HCT116 (cell line): ENCODE measurements around the gene RHBDL3. TPM values are rescaled to one million over a fixed set of nuclear protein-coding genes. Genes with fewer than 3 reads are reported as not detected.

Experiments used
- ATAC-seq: fragments of 200-7000 bp; cut with Tn5 transposase; 2 replicates; pipeline ENCODE4 v1.9.1; 2020; ENCODE audit warnings: mild to moderate bottlenecking, moderate library complexity
- BruUV-seq: library from RNA; stranded (reverse); fragments of 400-500 nt; replicated peaks from 2 replicates; lab custom pipeline; 2021; lab: Mats Ljungman, UMichigan
- CTCF ChIA-PET: fragments of 300-600 bp; sonication (Branson Sonifier 250); formaldehyde crosslinking; loops from one replicate; lab custom pipeline; 2021; ENCODE audit warnings: antibody characterized with exemption; lab: Charles Lee
- POLR2A ChIA-PET: fragments of 300-600, 350-600 bp; sonication (Branson Sonifier 250); formaldehyde crosslinking; loops from one replicate; lab custom pipeline; 2021; ENCODE audit warnings: antibody characterized with exemption; lab: Charles Lee
- RAD21 ChIA-PET, 2 experiments: fragments of 300-600 bp; sonication (Branson Sonifier 250); formaldehyde crosslinking; loops; one replicate each; lab custom pipeline; 2023; ENCODE audit warnings: low total read pairs in 2 of 2; ENCODE audit not compliant: uncharacterized antibody in 2 of 2, unreplicated experiment in 2 of 2, low non-redundant PET in 1 of 2; lab: Charles Lee
- DNase-seq: peaks from one replicate; pipeline ENCODE4 v3.0.0-alpha.2; 2010; ENCODE audit warnings: low read depth, low spot score
- H2AFZ ChIP-seq: fragments of 200-600 bp; shearing (Covaris generic), sonication (generic); 2 replicates; pipeline ENCODE4 v1.6.1; 2017; ENCODE audit warnings: low read depth, mixed run types, mixed read lengths, antibody characterized with exemption, low read length; ENCODE audit not compliant: poor library complexity, severe bottlenecking
- H3K27ac ChIP-seq: 2 replicates; pipeline ENCODE4 v1.5.1; 2012; ENCODE audit warnings: low read depth, low read length
- H3K27me3 ChIP-seq: fragments of 200-600 bp; sonication (generic); 2 replicates; pipeline ENCODE4 v1.6.1; 2016; ENCODE audit warnings: mixed run types, low read length, mixed read lengths; ENCODE audit not compliant: insufficient read depth
- H3K36me3 ChIP-seq, 2 experiments: fragments of 200-500 bp in 1 of 2; fragments of 200-600 bp in 1 of 2; sonication (Bioruptor generic) in 1 of 2; sonication (generic) in 1 of 2; 2 replicates each; pipeline versions ENCODE4 v1.5.1 to v1.6.1; 2014 to 2016; ENCODE audit warnings: low read length in 2 of 2, inconsistent platforms in 1 of 2, mixed read lengths in 1 of 2, mixed run types in 1 of 2; ENCODE audit not compliant: insufficient read depth in 2 of 2, control insufficient read depth in 1 of 2
- H3K4me1 ChIP-seq, 2 experiments: fragments of 200-600 bp in 1 of 2; sonication (generic) in 1 of 2; 2 replicates each; pipeline versions ENCODE4 v1.5.1 to v1.6.1; 2012 to 2017; ENCODE audit warnings: low read length in 2 of 2, inconsistent platforms in 1 of 2, mild to moderate bottlenecking in 1 of 2, mixed read lengths in 1 of 2, mixed run types in 1 of 2, moderate library complexity in 1 of 2; ENCODE audit not compliant: insufficient read depth in 2 of 2, control insufficient read depth in 1 of 2
- H3K4me2 ChIP-seq: fragments of 200-600 bp; sonication (generic); 2 replicates; pipeline ENCODE4 v1.6.1; 2017; ENCODE audit warnings: mixed run types, low read length, mixed read lengths
- H3K4me3 ChIP-seq, 2 experiments: fragments of 200-600 bp in 1 of 2; sonication (generic) in 1 of 2; replicated peaks in 1 of 2; 2 replicates each; pipeline ENCODE4 v1.5.1; 2011 to 2016; ENCODE audit warnings: low read length in 2 of 2, control low read depth in 1 of 2, low read depth in 1 of 2, mild to moderate bottlenecking in 1 of 2, mixed read lengths in 1 of 2, mixed run types in 1 of 2
- H3K79me2 ChIP-seq: fragments of 200-600 bp; sonication (generic); 2 replicates; pipeline ENCODE4 v1.6.1; 2017; ENCODE audit warnings: mild to moderate bottlenecking, mixed run types, low read length, moderate library complexity, mixed read lengths; ENCODE audit not compliant: insufficient read depth
- H3K9ac ChIP-seq: fragments of 200-600 bp; sonication (generic); 2 replicates; pipeline ENCODE4 v1.6.1; 2016; ENCODE audit warnings: low read length, mixed read lengths
- H3K9me2 ChIP-seq: fragments of 200-600 bp; sonication (generic), shearing (Covaris generic); 2 replicates; pipeline ENCODE4 v1.6.1; 2017; ENCODE audit warnings: mixed run types, mild to moderate bottlenecking, moderate library complexity; ENCODE audit not compliant: insufficient read depth
- H3K9me3 ChIP-seq, 2 experiments: fragments of 200-500 bp in 1 of 2; fragments of 200-600 bp in 1 of 2; sonication (Bioruptor generic) in 1 of 2; sonication (generic) in 1 of 2; 2 replicates each; pipeline ENCODE4 v1.6.1; 2014 to 2017; ENCODE audit warnings: low read length in 2 of 2, mixed read lengths in 2 of 2, inconsistent platforms in 1 of 2, low read depth in 1 of 2, mild to moderate bottlenecking in 1 of 2, mixed run types in 1 of 2, moderate library complexity in 1 of 2; ENCODE audit not compliant: control insufficient read depth in 1 of 2, insufficient read depth in 1 of 2
- H4K20me1 ChIP-seq: fragments of 200-600 bp; sonication (generic), shearing (Covaris generic); 2 replicates; pipeline ENCODE4 v1.6.1; 2017; ENCODE audit warnings: mixed run types, mild to moderate bottlenecking, moderate library complexity; ENCODE audit not compliant: insufficient read depth
- EGR1 ChIP-seq: IDR thresholded peaks from 2 replicates; pipeline ENCODE4 v1.6.1; 2012; ENCODE audit warnings: low read depth
- EZH2 ChIP-seq: fragments of 200-600 bp; sonication (generic); IDR thresholded peaks from 2 replicates; pipeline ENCODE4 v1.6.1; 2017; ENCODE audit warnings: antibody characterized with exemption, mixed run types
- EZH2phosphoT487 ChIP-seq: fragments of 200-600 bp; IDR thresholded peaks from 2 replicates; pipeline ENCODE4 v1.6.1; 2018; ENCODE audit warnings: antibody characterized with exemption, borderline replicate concordance
- FOSL1 ChIP-seq: IDR thresholded peaks from 2 replicates; pipeline ENCODE4 v1.6.1; 2012; ENCODE audit warnings: low read depth
- POLR2A ChIP-seq: IDR thresholded peaks from 2 replicates; pipeline ENCODE4 v1.7.0; 2011; ENCODE audit warnings: borderline replicate concordance; ENCODE audit not compliant: insufficient read depth, insufficient read length; ENCODE audit errors: extremely low read depth
- SP1 ChIP-seq: IDR thresholded peaks from 2 replicates; pipeline ENCODE4 v1.6.1; 2012; ENCODE audit warnings: low read depth
- SRF ChIP-seq: IDR thresholded peaks from 2 replicates; pipeline ENCODE4 v1.6.1; 2012; ENCODE audit warnings: low read depth
- TCF7L2 ChIP-seq: IDR thresholded peaks from 2 replicates; pipeline ENCODE4 v1.7.0; 2011; ENCODE audit warnings: borderline replicate concordance, inconsistent platforms; ENCODE audit not compliant: insufficient read depth, insufficient read length; ENCODE audit errors: extremely low read depth
- YY1 ChIP-seq: IDR thresholded peaks from 2 replicates; pipeline ENCODE4 v1.6.1; 2011; ENCODE audit warnings: low read length, low read depth, moderate library complexity, mild to moderate bottlenecking; ENCODE audit not compliant: insufficient replicate concordance; ENCODE audit errors: extremely low read depth
- ZFX ChIP-seq: fragments of 450-650 bp; IDR thresholded peaks from 2 replicates; pipeline ENCODE4 v1.6.1; 2017
- ZNF274 ChIP-seq: fragments of 200-500 bp; sonication (Bioruptor generic); IDR thresholded peaks from 2 replicates; pipeline ENCODE4 v1.6.1; 2014; ENCODE audit warnings: mild to moderate bottlenecking, low read depth, low read length, inconsistent platforms
- intact Hi-C: fragments of 100-400 bp; cut with micrococcal nuclease; formaldehyde crosslinking; loops from 2 replicates; pipeline ENCODE4 v1.10.0; 2022
- total RNA-seq: library from RNA; stranded (reverse); gene quantifications from one replicate; pipeline ENCODE4 v1.2.1, GENCODE V29; 2021; ENCODE audit not compliant: unreplicated experiment
- TF ChIP-seq, protein P1 (sequence below): IDR thresholded peaks from 2 replicates; pipeline ENCODE4 v1.6.1; 2012
- TF ChIP-seq, protein P2 (sequence below): IDR thresholded peaks from 2 replicates; pipeline ENCODE4 v1.6.1; 2012; ENCODE audit warnings: low read depth
- TF ChIP-seq, protein P3 (sequence below), 3 experiments: fragments of 200-600 bp in 1 of 3; sonication (generic) in 1 of 3; IDR thresholded peaks in 2 of 3; conservative IDR thresholded peaks in 1 of 3; 2 replicates each; pipeline ENCODE4 v1.5.1; 2012 to 2017; ENCODE audit warnings: low read depth in 2 of 3, low read length in 2 of 3, antibody characterized with exemption in 1 of 3, borderline replicate concordance in 1 of 3, control low read depth in 1 of 3, mild to moderate bottlenecking in 1 of 3, mixed read lengths in 1 of 3, mixed run types in 1 of 3, moderate library complexity in 1 of 3; ENCODE audit not compliant: insufficient read depth in 1 of 3

RHBDL3 gene
- total RNA-seq, 1 experiment from 2014 or later, result 4.0 TPM

DNA sequence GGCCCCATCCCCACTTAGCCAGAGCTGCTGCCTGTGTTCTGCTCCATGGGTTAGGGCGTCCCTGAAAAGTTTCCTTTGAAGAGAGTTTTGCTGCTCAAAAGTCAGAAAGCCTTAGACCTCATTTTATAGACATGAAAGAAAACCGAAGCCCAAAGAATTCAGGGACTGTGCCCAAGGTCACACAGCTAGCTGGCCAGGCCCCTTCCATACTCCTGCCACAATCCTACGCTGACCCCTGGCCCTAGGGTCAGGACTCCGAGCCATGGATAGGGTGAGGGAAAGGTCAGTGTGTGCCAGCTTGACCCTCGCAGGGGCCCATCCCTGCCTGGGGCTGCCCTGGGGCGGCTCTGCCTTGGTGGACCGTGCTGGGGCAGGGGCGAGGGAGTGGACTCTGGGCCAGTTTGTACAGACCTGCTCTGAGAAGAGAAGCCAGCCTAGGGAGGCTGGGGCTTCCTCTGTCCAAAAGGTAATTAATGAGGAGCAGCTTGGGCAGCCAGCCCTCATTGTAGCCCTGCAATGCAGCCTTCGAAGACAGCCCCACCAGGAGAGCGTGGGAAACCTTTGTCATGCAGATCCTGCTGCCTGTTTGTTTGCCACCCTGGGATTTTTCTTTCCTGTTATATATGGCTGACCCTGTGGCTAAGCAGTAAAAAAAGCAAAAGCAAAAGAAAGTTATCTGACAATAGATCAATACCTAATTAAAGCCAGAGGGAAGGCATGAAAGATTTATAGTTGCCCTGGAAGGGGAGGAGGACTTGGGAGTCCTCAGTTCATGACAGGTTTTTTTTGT is 37.4 kb downstream of the RHBDL3 start:
- intact Hi-C loops, result no loop called here
- Histone ChIP-seq H3K9me2 (no peaks in the 10 kb centered on the region), H3K79me2 (no peaks in the 10 kb centered on the region), H3K9me3 (no peaks in the 10 kb centered on the region), H3K36me3 (no peaks in the 10 kb centered on the region), H2AFZ (no peak overlapping the region), H3K27ac (no peak overlapping the region), H3K9ac (no peak overlapping the region), H3K4me2 (no peak overlapping the region), H3K4me1 (no peaks in the 10 kb centered on the region), H3K4me3 (no peak overlapping the region), H4K20me1 (no peaks in the 10 kb centered on the region), H3K27me3 (no peaks in the 10 kb centered on the region)
- BruUV-seq, result no TSS peak
- ChIA-PET RAD21 (interaction anchor here in 1 of 2 experiments (0.6 kb wide), 1 partner anchor 42 kb away, joined by 4 read pairs; no protein-coding TSS in a partner anchor), CTCF (no interaction called here), POLR2A (no interaction called here)
- TF ChIP-seq, protein P1, sequence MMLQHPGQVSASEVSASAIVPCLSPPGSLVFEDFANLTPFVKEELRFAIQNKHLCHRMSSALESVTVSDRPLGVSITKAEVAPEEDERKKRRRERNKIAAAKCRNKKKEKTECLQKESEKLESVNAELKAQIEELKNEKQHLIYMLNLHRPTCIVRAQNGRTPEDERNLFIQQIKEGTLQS, result no peak
- TF ChIP-seq TCF7L2, result no peak
- TF ChIP-seq SRF, result no peak
- no peak for TF ChIP-seq POLR2A
- TF ChIP-seq EZH2phosphoT487, result no peak
- TF ChIP-seq, protein P2, sequence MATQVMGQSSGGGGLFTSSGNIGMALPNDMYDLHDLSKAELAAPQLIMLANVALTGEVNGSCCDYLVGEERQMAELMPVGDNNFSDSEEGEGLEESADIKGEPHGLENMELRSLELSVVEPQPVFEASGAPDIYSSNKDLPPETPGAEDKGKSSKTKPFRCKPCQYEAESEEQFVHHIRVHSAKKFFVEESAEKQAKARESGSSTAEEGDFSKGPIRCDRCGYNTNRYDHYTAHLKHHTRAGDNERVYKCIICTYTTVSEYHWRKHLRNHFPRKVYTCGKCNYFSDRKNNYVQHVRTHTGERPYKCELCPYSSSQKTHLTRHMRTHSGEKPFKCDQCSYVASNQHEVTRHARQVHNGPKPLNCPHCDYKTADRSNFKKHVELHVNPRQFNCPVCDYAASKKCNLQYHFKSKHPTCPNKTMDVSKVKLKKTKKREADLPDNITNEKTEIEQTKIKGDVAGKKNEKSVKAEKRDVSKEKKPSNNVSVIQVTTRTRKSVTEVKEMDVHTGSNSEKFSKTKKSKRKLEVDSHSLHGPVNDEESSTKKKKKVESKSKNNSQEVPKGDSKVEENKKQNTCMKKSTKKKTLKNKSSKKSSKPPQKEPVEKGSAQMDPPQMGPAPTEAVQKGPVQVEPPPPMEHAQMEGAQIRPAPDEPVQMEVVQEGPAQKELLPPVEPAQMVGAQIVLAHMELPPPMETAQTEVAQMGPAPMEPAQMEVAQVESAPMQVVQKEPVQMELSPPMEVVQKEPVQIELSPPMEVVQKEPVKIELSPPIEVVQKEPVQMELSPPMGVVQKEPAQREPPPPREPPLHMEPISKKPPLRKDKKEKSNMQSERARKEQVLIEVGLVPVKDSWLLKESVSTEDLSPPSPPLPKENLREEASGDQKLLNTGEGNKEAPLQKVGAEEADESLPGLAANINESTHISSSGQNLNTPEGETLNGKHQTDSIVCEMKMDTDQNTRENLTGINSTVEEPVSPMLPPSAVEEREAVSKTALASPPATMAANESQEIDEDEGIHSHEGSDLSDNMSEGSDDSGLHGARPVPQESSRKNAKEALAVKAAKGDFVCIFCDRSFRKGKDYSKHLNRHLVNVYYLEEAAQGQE, result no peak
- no peak for TF ChIP-seq YY1
- no peak for TF ChIP-seq ZFX
- no peak for TF ChIP-seq EZH2
- TF ChIP-seq SP1, result no peak
- no peak for TF ChIP-seq EGR1
- TF ChIP-seq, protein P3, sequence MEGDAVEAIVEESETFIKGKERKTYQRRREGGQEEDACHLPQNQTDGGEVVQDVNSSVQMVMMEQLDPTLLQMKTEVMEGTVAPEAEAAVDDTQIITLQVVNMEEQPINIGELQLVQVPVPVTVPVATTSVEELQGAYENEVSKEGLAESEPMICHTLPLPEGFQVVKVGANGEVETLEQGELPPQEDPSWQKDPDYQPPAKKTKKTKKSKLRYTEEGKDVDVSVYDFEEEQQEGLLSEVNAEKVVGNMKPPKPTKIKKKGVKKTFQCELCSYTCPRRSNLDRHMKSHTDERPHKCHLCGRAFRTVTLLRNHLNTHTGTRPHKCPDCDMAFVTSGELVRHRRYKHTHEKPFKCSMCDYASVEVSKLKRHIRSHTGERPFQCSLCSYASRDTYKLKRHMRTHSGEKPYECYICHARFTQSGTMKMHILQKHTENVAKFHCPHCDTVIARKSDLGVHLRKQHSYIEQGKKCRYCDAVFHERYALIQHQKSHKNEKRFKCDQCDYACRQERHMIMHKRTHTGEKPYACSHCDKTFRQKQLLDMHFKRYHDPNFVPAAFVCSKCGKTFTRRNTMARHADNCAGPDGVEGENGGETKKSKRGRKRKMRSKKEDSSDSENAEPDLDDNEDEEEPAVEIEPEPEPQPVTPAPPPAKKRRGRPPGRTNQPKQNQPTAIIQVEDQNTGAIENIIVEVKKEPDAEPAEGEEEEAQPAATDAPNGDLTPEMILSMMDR (IDR thresholded peaks at IDR 0.05 in 2 of 3, conservative IDR thresholded peaks at IDR 0.05 in 1 of 3; ENCODE audit: borderline replicate concordance in 1 of 3, insufficient read depth in 1 of 3, low read depth in 2 of 3, low read length in 2 of 3), result no peak
- TF ChIP-seq ZNF274, result no peak
- no peak for TF ChIP-seq FOSL1
- ATAC-seq, result no peak
- DNase-seq, result no peak
